Ammon's horn (tissue), 1 donor: ENCODE results near the gene C3.
A peak's percentile ranks its signal among the peaks of the same experiment; 100 is the strongest.

Experiments used
- DNase-seq: peaks from one replicate; pipeline ENCODE4 v3.0.0-alpha.2; 2016; ENCODE audit warnings: low spot score

C3 gene

GRCh38 chr19:6744381-6745301, 24.2 kb upstream of the C3 start:
- DNase-seq, result peak; percentile 61

GRCh38 chr19:6743714-6744380, 23.4 kb upstream of the C3 start:
- no peak for DNase-seq

GRCh38 chr19:6743066-6743465, 22.6 kb upstream of the C3 start:
- no peak for DNase-seq

DNA sequence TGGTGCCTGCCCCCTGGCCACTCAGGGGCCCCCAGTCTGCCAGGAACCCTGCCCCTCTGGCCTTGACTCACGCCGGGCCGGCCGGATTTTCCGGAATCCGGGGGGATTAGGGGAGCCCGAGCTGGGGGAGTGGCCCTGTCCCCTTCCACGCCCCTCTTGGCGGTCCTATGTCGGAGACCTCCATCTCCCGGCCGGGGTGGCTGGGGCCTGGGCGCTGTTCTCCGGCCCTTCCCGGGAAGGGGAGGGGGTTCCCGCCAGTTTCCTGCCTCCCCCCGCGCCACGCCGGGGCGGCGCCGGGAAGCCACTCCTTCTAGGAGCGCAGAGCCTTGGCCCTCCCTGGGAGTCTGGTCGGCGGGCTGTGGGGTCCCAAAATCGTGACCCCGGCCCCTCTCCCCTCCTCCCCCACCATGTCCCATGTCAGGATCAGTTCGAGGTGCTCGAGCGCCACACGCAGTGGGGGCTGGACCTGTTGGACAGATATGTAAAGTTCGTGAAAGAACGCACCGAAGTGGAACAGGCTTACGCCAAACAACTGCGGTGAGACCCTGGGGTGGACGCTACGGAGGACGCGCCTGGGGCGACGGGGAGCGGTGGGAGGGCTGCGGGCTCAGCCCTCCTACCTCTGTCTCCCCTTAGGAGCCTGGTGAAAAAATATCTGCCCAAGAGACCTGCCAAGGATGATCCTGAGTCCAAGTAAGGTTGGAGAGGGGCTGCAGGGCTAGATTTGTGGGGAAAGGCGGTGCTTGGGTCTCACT, 20.3 kb upstream of the C3 start:
- no peak for DNase-seq

DNA sequence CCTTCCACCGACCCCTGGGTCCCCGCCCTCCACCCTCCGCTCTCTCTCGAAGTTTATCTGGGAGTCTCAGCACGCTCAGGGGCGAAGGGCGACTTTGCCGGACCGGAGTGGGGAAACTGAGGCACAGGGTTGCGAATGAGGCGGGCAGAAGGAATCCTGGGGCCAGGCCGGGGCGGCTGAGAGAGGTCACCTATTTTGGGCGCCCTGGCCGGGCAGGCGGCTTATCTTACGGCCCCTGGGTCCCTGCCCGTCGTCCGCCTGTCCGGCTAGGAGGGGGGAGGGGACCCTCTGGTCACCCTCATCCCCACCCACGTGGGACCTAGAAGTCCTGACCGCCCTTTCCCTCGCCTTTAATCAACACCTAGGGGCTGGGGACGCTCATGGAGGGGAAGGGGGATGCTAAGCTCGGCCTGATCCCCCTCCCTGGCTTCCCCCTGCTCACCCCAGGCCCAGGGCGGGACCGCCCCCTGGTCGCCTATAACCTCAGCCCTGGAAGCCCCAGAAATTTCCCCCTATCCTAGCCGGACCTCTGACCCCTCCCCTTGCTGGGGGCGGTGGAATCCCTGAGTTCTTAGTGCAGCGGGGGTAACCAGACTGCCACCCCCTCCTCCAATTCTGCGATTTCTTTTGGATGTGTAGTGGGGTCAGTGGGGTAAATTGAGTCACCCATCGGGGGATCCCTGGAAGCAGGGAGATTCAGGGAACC, 19.6 kb upstream of the C3 start:
- no peak for DNase-seq

- DNase-seq, result peak; percentile 90
These were observed 19.0 kb upstream of the C3 start, which contains the start of gene TRIP10 for GRCh38 chr19:6739390-6739882. Gene TRIP10 (plus strand): TSS chr19:6739680. CDS start chr19:6739762, 82 bp downstream.

GRCh38 chr19:6738787-6739389, 18.4 kb upstream of the C3 start:
- peak; percentile 23 for DNase-seq

GRCh38 chr19:6737873-6738786, 17.7 kb upstream of the C3 start:
- DNase-seq, result peak; percentile 82

DNA sequence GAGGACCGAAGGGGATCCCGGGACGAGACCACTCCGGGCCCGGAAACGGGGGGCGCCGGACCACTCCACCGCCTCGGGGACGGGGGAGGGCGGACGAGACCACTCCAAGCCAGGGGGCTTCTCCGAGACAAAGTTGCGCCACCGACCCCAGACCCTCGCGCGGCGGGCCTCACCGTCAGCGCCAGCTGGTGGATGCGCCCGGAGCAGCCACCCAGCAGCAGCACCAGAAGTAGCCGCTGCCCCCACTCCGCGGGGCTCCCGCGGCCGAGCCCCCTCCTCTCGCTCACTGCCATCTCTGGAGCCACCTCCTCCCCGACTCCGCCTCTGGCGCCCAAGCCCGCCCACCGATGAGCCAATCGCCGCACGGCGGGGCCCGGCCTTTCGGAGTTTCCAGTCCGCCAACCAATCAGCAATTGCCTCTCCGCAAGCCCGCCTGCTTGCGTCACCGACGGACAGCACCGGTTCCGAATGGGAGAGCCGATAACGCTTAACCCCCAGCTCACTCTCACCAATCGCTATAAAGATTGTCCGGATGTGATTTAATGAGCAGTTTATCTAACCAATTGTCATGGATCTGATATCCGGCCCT, 16.9 kb upstream of the C3 start, which contains the start of gene GPR108:
TSS of gene GPR108 (minus strand) at position 297 of the 589 bp plus-strand sequence. CDS start at position 293, 4 bp downstream.
- DNase-seq, result peak; percentile 100

DNA sequence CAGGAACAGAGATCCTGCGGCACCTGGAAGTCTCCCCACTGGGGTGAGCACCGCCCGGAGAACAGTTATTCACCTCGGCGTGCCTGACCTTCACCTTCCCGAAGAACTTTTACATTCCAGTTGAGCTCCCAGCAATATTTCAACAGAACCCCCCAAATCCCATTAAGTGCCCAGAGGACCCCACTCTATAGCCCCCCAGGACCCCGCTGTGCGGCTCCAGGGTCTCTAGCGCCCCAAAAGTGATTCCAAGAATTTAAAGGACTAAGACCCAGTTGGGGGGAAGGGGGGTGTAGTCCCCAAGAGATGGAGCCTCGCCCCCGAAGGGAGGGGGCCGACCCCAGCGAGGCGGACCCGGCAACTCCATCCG, 16.4 kb upstream of the C3 start:
- no peak for DNase-seq

- DNase-seq, result peak; percentile 83
These were observed 15.9 kb upstream of the C3 start for GRCh38 chr19:6736169-6736916.

DNA sequence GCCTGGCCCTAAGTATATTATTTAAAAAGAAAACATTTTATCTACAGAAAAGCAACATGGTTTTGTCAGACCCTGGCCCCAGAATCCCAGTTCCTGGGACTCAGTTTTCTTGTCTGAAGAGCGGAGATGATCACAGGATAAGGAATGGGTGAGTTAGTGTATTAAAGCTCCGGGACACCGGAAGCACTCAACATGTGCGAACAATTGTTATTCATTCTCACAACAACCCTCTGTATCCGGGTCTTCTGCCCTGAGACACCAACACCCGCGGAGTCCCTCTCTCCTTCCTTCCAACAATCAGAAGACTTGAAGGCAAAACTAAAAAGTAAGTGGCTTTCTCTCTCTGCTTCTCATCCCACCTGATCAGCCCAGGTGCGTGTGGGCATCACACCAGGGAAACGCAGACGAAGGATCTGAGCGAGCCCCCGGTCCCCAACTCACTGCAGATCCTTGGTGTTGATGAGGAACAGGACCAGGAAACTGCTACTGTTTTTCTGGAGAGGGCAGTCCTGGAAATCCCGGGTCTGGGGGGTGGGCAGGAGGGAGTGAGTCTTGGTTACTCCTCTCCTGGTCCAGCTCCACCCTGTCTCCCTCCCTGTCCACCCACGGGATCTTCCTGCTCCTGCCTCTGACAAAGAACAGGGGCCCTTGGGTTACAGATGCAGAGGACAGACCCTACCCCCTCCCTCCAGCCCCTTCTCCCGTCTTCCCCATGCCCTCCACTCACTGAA, 14.9 kb upstream of the C3 start:
- DNase-seq, result no peak

DNA sequence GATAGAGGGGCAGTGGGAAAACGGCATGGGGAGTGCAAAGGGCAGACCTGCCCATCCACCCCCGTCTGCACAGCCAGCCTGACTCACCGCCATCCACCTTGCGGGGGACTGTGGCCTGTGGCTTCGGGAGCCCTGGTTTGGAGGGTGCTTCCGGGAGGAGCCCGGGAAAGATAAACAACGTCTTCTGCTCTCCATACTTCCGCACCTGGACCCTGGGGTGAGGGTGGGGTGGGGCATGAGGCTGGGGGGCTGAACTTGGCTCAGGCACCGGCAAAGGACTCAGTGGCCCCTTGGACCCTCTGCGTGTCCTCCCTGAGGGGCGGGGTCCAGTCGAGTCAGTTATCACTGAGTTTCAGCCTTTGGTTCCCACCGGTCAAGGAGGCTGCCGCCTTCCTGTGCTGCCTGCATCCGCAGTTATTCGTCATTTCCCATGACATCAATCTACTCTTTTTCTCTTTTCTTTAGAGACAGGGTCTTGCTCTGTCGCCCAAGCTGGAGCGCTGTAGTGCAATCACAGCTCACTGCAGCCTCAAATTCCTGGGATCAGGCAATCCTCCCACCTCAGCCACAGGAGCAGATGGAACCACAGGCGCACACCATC, 13.7 kb upstream of the C3 start:
- no peak for DNase-seq

DNA sequence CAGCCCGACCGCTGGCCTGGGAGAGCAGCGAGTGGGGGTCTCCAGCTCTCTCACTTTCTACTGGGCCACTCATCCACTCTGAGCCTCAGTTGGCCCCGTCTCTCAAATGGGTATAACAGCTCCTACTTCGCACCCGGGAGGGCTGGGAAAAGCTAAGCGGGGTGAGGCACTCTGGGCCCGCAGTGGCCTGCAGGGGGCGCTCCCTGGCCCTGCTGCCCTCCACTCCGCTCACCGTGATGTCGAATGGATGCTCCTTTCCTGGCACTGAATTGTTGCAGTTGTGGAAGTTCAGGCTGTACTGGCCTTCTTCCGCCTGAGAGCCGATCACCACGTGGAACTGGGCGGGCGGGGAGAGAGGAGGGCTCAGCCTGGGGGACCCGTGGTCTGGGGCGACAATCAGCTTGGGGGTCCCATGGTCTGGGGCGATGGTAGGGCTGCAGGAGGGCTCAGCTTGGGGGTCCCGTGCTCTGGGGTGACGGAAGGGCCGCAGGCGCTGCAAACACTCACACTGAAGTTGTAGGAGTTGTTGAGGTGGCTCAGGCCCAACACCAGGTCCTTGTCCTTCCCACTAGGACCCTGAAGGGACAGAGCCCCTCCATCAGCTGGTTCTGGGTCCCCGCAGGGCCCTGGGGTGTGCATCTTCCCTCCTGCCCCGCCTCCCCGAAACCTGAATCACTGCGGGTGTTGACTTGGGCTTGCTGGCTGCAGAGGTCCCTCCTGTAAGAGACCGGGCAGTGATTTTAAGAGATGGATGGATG, 13.1 kb upstream of the C3 start:
- no peak for DNase-seq

GRCh38 chr19:6732803-6733337, 12.4 kb upstream of the C3 start:
- no peak for DNase-seq

DNA sequence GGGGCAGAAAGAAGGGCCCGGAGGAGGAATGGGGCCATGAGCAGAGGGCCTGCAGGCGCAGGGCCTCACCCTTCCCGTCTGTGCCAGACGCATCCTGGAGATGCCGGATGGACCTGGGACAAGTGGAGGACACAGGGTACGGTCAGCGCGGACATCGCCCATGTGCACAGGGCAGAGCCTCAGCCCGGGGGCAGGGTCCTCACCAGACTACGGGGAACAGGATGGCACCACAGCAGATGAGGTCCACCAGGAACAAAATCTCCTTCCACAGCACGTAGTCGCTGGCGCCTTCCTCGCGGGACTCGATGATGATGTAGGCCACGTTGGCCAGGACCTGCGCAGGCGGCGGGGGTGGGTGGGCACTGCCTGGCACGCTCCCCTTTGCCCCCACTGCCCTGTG, 11.4 kb upstream of the C3 start:
- DNase-seq, result no peak
